ENCODE results near the gene FAM184B. TPM values are rescaled to one million over a fixed set of nuclear protein-coding genes. Genes with fewer than 3 reads are reported as not detected.

FAM184B gene
- total RNA-seq, 4 donors from 2014 or later: 0.24 to 0.39 (median 0.25) TPM; not detected in 1

DNA sequence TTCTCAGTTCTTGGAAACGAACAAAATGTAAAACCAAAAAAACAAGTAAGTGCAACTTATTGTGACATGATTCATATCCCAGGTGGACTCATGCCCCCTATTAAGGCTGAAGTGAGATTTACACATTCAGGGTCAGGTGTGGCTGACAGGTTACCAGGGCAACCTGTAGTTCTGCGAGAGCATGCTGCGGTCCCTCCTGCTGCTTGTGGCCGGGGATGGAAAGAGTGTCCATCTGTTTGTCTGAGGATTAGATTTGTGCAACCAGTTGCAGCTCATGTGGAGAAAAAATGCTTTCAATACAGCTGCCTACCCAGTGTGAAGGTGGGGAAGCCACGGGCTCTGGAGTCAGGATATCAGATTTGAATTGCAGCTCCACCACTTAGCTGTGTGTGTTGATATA, 78.8 kb downstream of the FAM184B start:
- TF ChIP-seq POLR2A (IDR thresholded peaks at IDR 0.05) (no peak), EP300 (IDR thresholded peaks at IDR 0.05) (no peak), POLR2AphosphoS5 (IDR thresholded peaks at IDR 0.05) (no peak)
- TF ChIP-seq, protein P1, sequence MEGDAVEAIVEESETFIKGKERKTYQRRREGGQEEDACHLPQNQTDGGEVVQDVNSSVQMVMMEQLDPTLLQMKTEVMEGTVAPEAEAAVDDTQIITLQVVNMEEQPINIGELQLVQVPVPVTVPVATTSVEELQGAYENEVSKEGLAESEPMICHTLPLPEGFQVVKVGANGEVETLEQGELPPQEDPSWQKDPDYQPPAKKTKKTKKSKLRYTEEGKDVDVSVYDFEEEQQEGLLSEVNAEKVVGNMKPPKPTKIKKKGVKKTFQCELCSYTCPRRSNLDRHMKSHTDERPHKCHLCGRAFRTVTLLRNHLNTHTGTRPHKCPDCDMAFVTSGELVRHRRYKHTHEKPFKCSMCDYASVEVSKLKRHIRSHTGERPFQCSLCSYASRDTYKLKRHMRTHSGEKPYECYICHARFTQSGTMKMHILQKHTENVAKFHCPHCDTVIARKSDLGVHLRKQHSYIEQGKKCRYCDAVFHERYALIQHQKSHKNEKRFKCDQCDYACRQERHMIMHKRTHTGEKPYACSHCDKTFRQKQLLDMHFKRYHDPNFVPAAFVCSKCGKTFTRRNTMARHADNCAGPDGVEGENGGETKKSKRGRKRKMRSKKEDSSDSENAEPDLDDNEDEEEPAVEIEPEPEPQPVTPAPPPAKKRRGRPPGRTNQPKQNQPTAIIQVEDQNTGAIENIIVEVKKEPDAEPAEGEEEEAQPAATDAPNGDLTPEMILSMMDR (IDR thresholded peaks at IDR 0.05): no peak
- 82% methylated on average over 5 of the region's 5 CpGs for WGBS
- H3K27me3 ChIP-seq: no peaks in the 10 kb centered on the region
- H3K27ac ChIP-seq: no peak overlapping the region
- H3K4me3 ChIP-seq: no peak overlapping the region
- no peaks in the 10 kb centered on the region for H3K36me3 ChIP-seq
- H3K4me1 ChIP-seq: no peaks in the 10 kb centered on the region
- no peaks in the 10 kb centered on the region for H3K9me3 ChIP-seq
- peak in 1 of 2 donors; percentile 15 for DNase-seq (ENCODE audit: low spot score in 2 of 2)

- H3K9me3 ChIP-seq: no peaks in the 10 kb centered on the region
- H3K27ac ChIP-seq: no peak overlapping the region
- no peaks in the 10 kb centered on the region for H3K4me1 ChIP-seq
- DNase-seq (ENCODE audit: low spot score in 2 of 2): peak in 1 of 2 donors; percentile 50
- 89% methylated on average over 4 of the region's 4 CpGs for WGBS
- no peaks in the 10 kb centered on the region for H3K36me3 ChIP-seq
- TF ChIP-seq EP300 (IDR thresholded peaks at IDR 0.05): no peak
- TF ChIP-seq POLR2A (IDR thresholded peaks at IDR 0.05): no peak
- TF ChIP-seq POLR2AphosphoS5 (IDR thresholded peaks at IDR 0.05): no peak
- TF ChIP-seq, protein P1 (IDR thresholded peaks at IDR 0.05): no peak
- no peak overlapping the region for H3K4me3 ChIP-seq
- H3K27me3 ChIP-seq: no peaks in the 10 kb centered on the region
Observed at GRCh38 chr4:17701882-17702281, 79.5 kb downstream of the FAM184B start.

- no peak for DNase-seq (ENCODE audit: low spot score in 2 of 2)
- TF ChIP-seq POLR2A (IDR thresholded peaks at IDR 0.05): no peak
- no peak for TF ChIP-seq EP300 (IDR thresholded peaks at IDR 0.05)
- TF ChIP-seq, protein P1 (IDR thresholded peaks at IDR 0.05): no peak
- TF ChIP-seq POLR2AphosphoS5 (IDR thresholded peaks at IDR 0.05): no peak
- WGBS: 86% methylated on average over 7 of the region's 8 CpGs
Observed at GRCh38 chr4:17701138-17701839, 80.1 kb downstream of the FAM184B start.

DNA sequence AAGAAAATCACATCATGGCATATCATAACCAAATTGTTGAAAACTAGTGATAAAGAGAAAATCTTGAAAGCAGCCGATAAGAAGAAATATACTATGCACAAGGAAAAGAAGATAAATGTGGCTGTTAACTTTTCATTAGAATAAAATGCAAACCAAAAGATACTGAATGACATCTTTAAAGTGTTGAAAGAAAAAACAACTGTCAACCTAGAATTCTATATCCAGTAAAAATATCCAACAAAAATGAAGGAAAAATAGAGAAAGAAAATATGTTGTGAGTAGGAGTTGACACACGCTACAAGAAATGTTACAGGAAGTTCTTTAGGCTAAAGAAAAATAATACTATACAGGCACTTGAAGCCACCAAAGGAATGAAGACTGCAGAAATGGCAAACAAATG, 82.0 kb downstream of the FAM184B start:
- no peaks in the 10 kb centered on the region for H3K27me3 ChIP-seq
- WGBS: 93% methylated on average over 2 of the region's 2 CpGs

More at GRCh38 chr4:17701138-17701839, 80.1 kb downstream of the FAM184B start:
- Histone ChIP-seq H3K27me3 (no peaks in the 10 kb centered on the region), H3K27ac (no peak overlapping the region), H3K4me3 (no peak overlapping the region), H3K9me3 (no peaks in the 10 kb centered on the region), H3K36me3 (no peaks in the 10 kb centered on the region), H3K4me1 (no peaks in the 10 kb centered on the region)

DNA sequence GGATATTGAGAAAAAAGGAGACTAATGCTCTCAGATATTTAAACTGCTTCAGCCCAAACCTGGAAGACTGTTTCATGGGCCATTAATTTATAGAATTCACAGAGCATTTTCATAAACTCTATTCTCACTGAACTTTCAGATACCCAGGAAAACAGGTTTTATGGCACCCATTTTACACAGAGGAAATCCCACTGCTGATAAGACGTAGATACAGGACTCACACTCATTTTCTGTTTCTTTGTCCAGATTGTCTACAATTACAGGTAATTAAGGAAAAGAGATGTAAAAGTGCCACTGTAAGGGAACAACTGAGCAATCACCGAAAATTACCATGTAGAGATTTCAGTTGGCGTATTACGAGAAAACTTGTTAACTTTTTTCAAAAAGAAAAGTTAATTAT, 83.3 kb downstream of the FAM184B start:
- H3K4me1 ChIP-seq: no peaks in the 10 kb centered on the region
- TF ChIP-seq POLR2A (IDR thresholded peaks at IDR 0.05) (no peak), EP300 (IDR thresholded peaks at IDR 0.05) (no peak), POLR2AphosphoS5 (IDR thresholded peaks at IDR 0.05) (no peak)
- TF ChIP-seq, protein P1 (IDR thresholded peaks at IDR 0.05): no peak
- 66% methylated on average over 4 of the region's 4 CpGs for WGBS

More for the DNA sequence above, 82.0 kb downstream of the FAM184B start:
- H3K4me1 ChIP-seq: no peaks in the 10 kb centered on the region
- H3K36me3 ChIP-seq: no peaks in the 10 kb centered on the region
- no peak overlapping the region for H3K4me3 ChIP-seq
- TF ChIP-seq, protein P1 (IDR thresholded peaks at IDR 0.05): no peak
- TF ChIP-seq POLR2AphosphoS5 (IDR thresholded peaks at IDR 0.05) (no peak), EP300 (IDR thresholded peaks at IDR 0.05) (no peak), POLR2A (IDR thresholded peaks at IDR 0.05) (no peak)
- DNase-seq (ENCODE audit: low spot score in 2 of 2): no peak
- H3K27ac ChIP-seq: no peak overlapping the region
- H3K9me3 ChIP-seq: no peaks in the 10 kb centered on the region

More for the DNA sequence above, 83.3 kb downstream of the FAM184B start:
- no peaks in the 10 kb centered on the region for H3K36me3 ChIP-seq
- no peaks in the 10 kb centered on the region for H3K9me3 ChIP-seq
- no peak for DNase-seq (ENCODE audit: low spot score in 2 of 2)
- H3K27me3 ChIP-seq: no peaks in the 10 kb centered on the region
- no peak overlapping the region for H3K4me3 ChIP-seq
- no peak overlapping the region for H3K27ac ChIP-seq
